KOPT-K1 (cell line): ENCODE data around the gene OR6K6.

Source experiments
- H3K27ac ChIP-seq: fragments of 200-600 bp; sonication (generic); 2 replicates; pipeline ENCODE4 v1.5.1; 2016; ENCODE audit warnings: antibody characterized with exemption, mild to moderate bottlenecking, low read depth, low read length; ENCODE audit not compliant: poor library complexity, severe bottlenecking
- H3K36me3 ChIP-seq: fragments of 200-600 bp; sonication (generic); 2 replicates; pipeline ENCODE4 v1.5.1; 2017; ENCODE audit warnings: antibody characterized with exemption, mild to moderate bottlenecking, low read length, moderate library complexity; ENCODE audit not compliant: insufficient read depth
- H3K9me3 ChIP-seq: fragments of 200-600 bp; sonication (generic); 2 replicates; pipeline ENCODE4 v1.5.1; 2017; ENCODE audit warnings: antibody characterized with exemption, low read length, mild to moderate bottlenecking; ENCODE audit not compliant: insufficient read depth, poor library complexity, severe bottlenecking

Gene OR6K6

DNA sequence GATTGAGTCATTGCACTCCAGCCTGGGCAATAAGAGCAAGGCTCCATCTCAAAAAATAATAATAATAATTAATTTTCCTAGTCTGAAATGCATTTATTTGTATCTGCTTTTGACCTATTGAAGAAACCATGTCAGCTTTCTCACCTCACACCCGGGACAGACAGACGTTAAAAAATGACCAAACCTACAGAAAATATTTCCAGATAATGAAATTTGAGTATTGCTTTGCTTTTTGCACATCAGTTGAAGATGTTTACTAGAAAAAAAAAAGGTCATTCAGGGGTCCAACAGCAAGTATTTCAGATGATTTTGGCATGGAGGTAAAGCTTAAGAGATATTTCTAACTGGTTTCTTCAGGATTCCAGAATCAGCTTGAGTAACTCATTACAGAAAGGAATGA is at the start of gene OR6K6:
OR6K6 (plus strand) TSS at position 301 of the 400 bp plus-strand sequence. CDS start 168 bp downstream, outside the sequence.
- Histone ChIP-seq H3K27ac (no peak within 1 kb of the TSS), H3K36me3 (no peaks in the 10 kb centered on the region), H3K9me3 (no peaks in the 10 kb centered on the region)

DNA sequence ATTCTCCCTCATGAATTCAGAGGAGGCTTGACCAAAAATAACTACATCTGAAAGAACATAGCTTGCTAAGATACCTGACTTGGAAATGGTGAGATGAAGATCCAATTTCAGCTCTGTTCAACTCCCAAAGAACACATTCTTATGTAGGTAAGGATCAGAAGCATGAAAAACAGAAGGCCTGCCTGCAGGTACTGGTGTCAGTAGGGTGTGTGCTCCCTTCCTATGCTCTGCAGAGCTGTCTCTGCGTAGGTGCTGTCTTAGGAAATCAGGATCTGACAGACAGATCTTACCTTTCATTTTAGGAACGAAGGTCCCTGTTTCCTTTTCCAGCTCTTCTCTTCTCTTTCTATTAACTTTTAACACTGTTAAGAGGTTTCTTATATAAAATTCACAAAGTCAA is 48.4 kb upstream of the OR6K6 start:
- Histone ChIP-seq H3K36me3 (no peaks in the 10 kb centered on the region), H3K9me3 (no peaks in the 10 kb centered on the region), H3K27ac (no peak overlapping the region)

GRCh38 chr1:158711098-158711497 is 43.4 kb upstream of the OR6K6 start:
- peaks cover 5% of the 10 kb centered on the region for H3K9me3 ChIP-seq
- no peak overlapping the region for H3K27ac ChIP-seq
- no peaks in the 10 kb centered on the region for H3K36me3 ChIP-seq

GRCh38 chr1:158714754-158715153 is 39.8 kb upstream of the OR6K6 start:
- Histone ChIP-seq H3K36me3 (no peaks in the 10 kb centered on the region), H3K9me3 (peaks cover 5% of the 10 kb centered on the region), H3K27ac (no peak overlapping the region)

- H3K36me3 ChIP-seq, result no peaks in the 10 kb centered on the region
- H3K27ac ChIP-seq, result no peak overlapping the region
- peaks cover 5% of the 10 kb centered on the region for H3K9me3 ChIP-seq
Measured at GRCh38 chr1:158716335-158716734, 38.2 kb upstream of the OR6K6 start.

GRCh38 chr1:158717344-158717743 is 37.2 kb upstream of the OR6K6 start:
- H3K9me3 ChIP-seq, result peaks cover 5% of the 10 kb centered on the region
- no peak overlapping the region for H3K27ac ChIP-seq
- H3K36me3 ChIP-seq, result no peaks in the 10 kb centered on the region

DNA sequence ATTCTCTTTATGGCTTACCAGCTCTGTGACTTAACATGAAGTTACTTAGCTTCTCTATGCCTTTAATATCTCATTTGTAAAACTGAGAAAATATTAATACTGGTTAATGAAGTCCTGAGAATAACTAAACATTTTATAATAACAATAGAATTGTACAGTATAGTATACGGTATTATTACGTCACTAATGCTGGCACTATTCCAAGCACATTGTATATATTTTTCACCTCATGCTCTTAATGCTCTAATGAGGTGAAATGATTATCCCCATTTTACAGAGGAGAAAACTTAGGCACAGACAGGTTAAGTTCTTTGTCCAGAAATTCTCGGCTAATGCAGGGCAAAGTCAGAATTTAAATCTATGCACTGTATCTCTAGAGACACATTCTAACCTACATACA is 34.9 kb upstream of the OR6K6 start:
- no peak overlapping the region for H3K27ac ChIP-seq
- H3K9me3 ChIP-seq, result no peaks in the 10 kb centered on the region
- no peaks in the 10 kb centered on the region for H3K36me3 ChIP-seq

DNA sequence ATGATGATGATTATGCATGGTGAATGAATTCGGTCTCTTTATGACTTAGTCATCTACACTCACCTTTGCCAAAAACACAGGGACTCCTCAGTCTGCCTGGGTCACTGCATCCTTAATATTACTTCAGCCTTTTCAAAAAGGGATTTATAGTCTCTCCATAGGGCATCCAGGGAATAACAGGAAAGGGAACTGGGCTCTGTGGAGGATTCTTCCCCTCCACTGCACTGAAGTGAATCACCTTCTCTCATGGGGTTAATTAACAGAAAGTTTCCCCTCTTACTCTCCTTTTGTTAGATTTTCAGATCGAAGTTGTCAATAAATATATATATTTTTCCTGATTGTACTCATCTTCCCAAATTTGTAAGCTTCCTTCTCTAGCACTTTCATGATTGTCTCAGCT is 33.9 kb upstream of the OR6K6 start, which contains the start of gene OR6K3:
OR6K3 (minus strand) TSS at position 101 of the 400 bp plus-strand sequence. CDS start 2,605 bp downstream, outside the sequence.
- Histone ChIP-seq H3K27ac (no peak within 1 kb of the TSS), H3K9me3 (no peaks in the 10 kb centered on the region), H3K36me3 (no peaks in the 10 kb centered on the region)

DNA sequence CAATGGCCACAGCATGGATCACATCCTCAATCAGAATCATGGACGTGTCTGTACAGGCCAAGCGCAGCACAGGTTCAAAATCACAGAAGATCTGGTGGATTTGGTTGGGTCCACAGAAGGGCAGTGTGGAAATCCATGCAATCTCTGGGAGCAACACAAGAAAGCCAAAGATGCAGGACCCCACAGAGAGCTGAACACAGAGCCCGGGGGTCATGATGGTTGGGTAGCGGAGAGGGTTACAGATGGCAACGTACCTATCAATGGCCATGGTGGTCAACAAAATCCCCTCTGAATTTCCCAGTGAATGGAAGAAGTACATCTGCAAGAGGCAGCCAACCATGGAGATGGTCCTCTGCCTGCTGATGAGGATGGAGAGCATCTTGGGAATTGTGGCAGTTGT is 30.1 kb upstream of the OR6K6 start:
- H3K36me3 ChIP-seq, result no peaks in the 10 kb centered on the region
- no peaks in the 10 kb centered on the region for H3K9me3 ChIP-seq
- no peak overlapping the region for H3K27ac ChIP-seq

GRCh38 chr1:158728510-158729225 is 25.9 kb upstream of the OR6K6 start:
- H3K9me3 ChIP-seq, result no peaks in the 10 kb centered on the region
- H3K27ac ChIP-seq, result no peak overlapping the region
- no peaks in the 10 kb centered on the region for H3K36me3 ChIP-seq

DNA sequence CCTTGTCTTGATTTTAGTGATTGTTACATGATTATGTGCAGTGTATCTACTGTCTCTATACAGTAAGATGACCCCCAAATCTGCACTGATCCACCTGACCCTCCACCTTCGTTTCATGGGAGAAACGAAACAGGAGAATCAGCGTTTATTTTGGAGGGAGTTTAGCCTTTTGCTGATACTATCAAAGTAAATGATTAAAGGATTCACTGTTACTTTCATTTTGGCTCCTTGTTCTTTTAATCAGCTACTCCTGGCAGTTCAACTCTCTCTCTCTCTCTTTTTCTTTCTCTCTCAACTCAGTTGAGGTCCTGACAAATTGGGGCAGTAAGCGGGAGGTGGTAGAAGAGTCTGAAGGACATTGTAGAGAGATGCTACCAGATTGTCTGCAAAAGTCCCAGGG is 24.1 kb upstream of the OR6K6 start:
- no peaks in the 10 kb centered on the region for H3K36me3 ChIP-seq
- no peaks in the 10 kb centered on the region for H3K9me3 ChIP-seq
- H3K27ac ChIP-seq, result peak overlapping the region; percentile 14

- H3K27ac ChIP-seq, result no peak overlapping the region
- H3K9me3 ChIP-seq, result no peaks in the 10 kb centered on the region
- no peaks in the 10 kb centered on the region for H3K36me3 ChIP-seq
Measured at GRCh38 chr1:158731707-158732106, 22.8 kb upstream of the OR6K6 start.

DNA sequence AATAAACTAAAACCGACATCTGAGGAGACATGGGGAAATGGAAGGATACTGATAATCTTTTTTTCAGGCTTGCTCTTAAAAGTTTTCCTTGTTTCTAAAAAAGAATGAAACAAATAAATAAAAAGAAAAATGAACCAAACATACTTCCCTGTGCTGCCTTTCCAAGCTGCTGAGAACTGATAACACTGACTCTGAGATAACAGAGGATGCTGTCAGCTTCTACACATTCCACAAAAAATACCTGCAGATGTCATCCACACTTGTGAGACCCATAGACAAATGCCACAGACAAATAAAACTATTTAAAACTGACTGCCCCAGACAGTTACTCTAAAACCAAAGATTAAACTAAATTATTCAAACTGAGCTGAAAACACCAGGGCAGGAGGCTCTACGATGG is 22.0 kb upstream of the OR6K6 start:
- Histone ChIP-seq H3K9me3 (no peaks in the 10 kb centered on the region), H3K36me3 (no peaks in the 10 kb centered on the region), H3K27ac (no peak overlapping the region)

GRCh38 chr1:158735848-158736247 is 18.7 kb upstream of the OR6K6 start:
- H3K27ac ChIP-seq, result no peak overlapping the region
- H3K36me3 ChIP-seq, result no peaks in the 10 kb centered on the region
- H3K9me3 ChIP-seq, result no peaks in the 10 kb centered on the region

GRCh38 chr1:158752155-158752712 is 2.3 kb upstream of the OR6K6 start:
- Histone ChIP-seq H3K27ac (no peak overlapping the region), H3K36me3 (no peaks in the 10 kb centered on the region), H3K9me3 (no peaks in the 10 kb centered on the region)
